PC-3 (cell line): ENCODE data around the gene PRKCE. TPM values are rescaled to one million over a fixed set of nuclear protein-coding genes. Genes with fewer than 3 reads are reported as not detected.

Source experiments
- ATAC-seq: fragments of 200-7000 bp; cut with Tn5 transposase; 2 replicates; pipeline ENCODE4 v1.9.1; 2020; ENCODE audit warnings: mild to moderate bottlenecking, moderate library complexity
- BruUV-seq: library from RNA; stranded (reverse); fragments of 400-500 nt; replicated peaks from 2 replicates; lab custom pipeline; 2021; lab: Mats Ljungman, UMichigan
- CTCF ChIA-PET: fragments of 300-600 bp; sonication (Branson Sonifier 250); formaldehyde crosslinking; loops from one replicate; lab custom pipeline; 2022; ENCODE audit warnings: antibody characterized with exemption; lab: Charles Lee
- POLR2A ChIA-PET: fragments of 300-600 bp; sonication (Branson Sonifier 250); formaldehyde crosslinking; loops from one replicate; lab custom pipeline; 2022; ENCODE audit warnings: antibody characterized with exemption; ENCODE audit not compliant: unreplicated experiment; lab: Charles Lee
- DNase-seq: peaks from one replicate; pipeline ENCODE4 v3.0.0-alpha.2; 2015
- H2AFZ ChIP-seq: fragments of 300-600 bp; sonication (generic); 2 replicates; pipeline ENCODE4 v1.6.0; 2016; ENCODE audit warnings: antibody characterized with exemption, low read length
- H3F3A ChIP-seq: fragments of 300-600 bp; sonication (generic); one replicate; pipeline ENCODE4 v1.6.0; 2017; ENCODE audit warnings: antibody characterized with exemption, low read length, control low read depth, mild to moderate bottlenecking; ENCODE audit not compliant: unreplicated experiment
- H3K27ac ChIP-seq: fragments of 300-600 bp; sonication (generic); 2 replicates; pipeline ENCODE4 v1.5.1; 2016; ENCODE audit warnings: mild to moderate bottlenecking, low read length
- H3K27me3 ChIP-seq: fragments of 300-600 bp; sonication (generic); 2 replicates; pipeline ENCODE4 v1.6.1; 2016; ENCODE audit warnings: low read length, mixed read lengths
- H3K36me3 ChIP-seq: fragments of 300-600 bp; sonication (generic); 2 replicates; pipeline ENCODE4 v1.6.1; 2016; ENCODE audit warnings: low read depth, mixed run types, low read length, mixed read lengths
- H3K4me1 ChIP-seq: fragments of 300-600 bp; sonication (generic); 2 replicates; pipeline ENCODE4 v1.5.1; 2016; ENCODE audit warnings: low read length; ENCODE audit not compliant: insufficient read depth
- H3K4me2 ChIP-seq: fragments of 300-600 bp; sonication (generic); 2 replicates; pipeline ENCODE4 v1.6.0; 2016; ENCODE audit warnings: low read length
- H3K4me3 ChIP-seq: fragments of 300-600 bp; sonication (generic); 2 replicates; pipeline ENCODE4 v1.5.1; 2016; ENCODE audit warnings: mild to moderate bottlenecking, low read length, mixed read lengths
- H3K79me2 ChIP-seq: fragments of 300-600 bp; sonication (generic); 2 replicates; pipeline ENCODE4 v1.6.1; 2017; ENCODE audit warnings: low read length, mixed read lengths
- H3K9ac ChIP-seq: fragments of 300-600 bp; sonication (generic); 2 replicates; pipeline ENCODE4 v1.6.0; 2016; ENCODE audit warnings: mild to moderate bottlenecking, low read length
- H3K9me2 ChIP-seq: fragments of 300-600 bp; sonication (generic); replicated peaks from 2 replicates; pipeline ENCODE4 v1.6.1; 2016; ENCODE audit warnings: mixed run types, low read length, mixed read lengths
- H3K9me3 ChIP-seq: fragments of 300-600 bp; sonication (generic); 2 replicates; pipeline ENCODE4 v1.6.1; 2016; ENCODE audit warnings: low read length, mixed read lengths
- H4K20me1 ChIP-seq: fragments of 300-600 bp; sonication (generic); 2 replicates; pipeline ENCODE4 v1.6.1; 2016; ENCODE audit warnings: low read length, mixed read lengths
- EZH2phosphoT487 ChIP-seq: fragments of 300-600 bp; sonication (generic); IDR thresholded peaks from 2 replicates; pipeline ENCODE4 v1.6.1; 2018; ENCODE audit warnings: mild to moderate bottlenecking, antibody characterized with exemption, low read length, borderline replicate concordance
- intact Hi-C: fragments of 100-400 bp; cut with micrococcal nuclease; formaldehyde crosslinking; loops from 2 replicates; pipeline ENCODE4 v1.9.0; 2023
- total RNA-seq: library from RNA; depleted of rRNA; stranded (reverse); fragments of >200 nt; gene quantifications from 2 replicates; pipeline ENCODE4 v1.2.3, GENCODE V29; 2014
- TF ChIP-seq, protein P1 (sequence below): fragments of 300-600 bp; sonication (generic); conservative IDR thresholded peaks from 2 replicates; pipeline ENCODE4 v1.5.1; 2017; ENCODE audit warnings: antibody characterized with exemption, low read depth, mild to moderate bottlenecking, low read length

The PRKCE gene
- total RNA-seq, 1 experiment from 2014 or later, result 7.0 TPM

DNA sequence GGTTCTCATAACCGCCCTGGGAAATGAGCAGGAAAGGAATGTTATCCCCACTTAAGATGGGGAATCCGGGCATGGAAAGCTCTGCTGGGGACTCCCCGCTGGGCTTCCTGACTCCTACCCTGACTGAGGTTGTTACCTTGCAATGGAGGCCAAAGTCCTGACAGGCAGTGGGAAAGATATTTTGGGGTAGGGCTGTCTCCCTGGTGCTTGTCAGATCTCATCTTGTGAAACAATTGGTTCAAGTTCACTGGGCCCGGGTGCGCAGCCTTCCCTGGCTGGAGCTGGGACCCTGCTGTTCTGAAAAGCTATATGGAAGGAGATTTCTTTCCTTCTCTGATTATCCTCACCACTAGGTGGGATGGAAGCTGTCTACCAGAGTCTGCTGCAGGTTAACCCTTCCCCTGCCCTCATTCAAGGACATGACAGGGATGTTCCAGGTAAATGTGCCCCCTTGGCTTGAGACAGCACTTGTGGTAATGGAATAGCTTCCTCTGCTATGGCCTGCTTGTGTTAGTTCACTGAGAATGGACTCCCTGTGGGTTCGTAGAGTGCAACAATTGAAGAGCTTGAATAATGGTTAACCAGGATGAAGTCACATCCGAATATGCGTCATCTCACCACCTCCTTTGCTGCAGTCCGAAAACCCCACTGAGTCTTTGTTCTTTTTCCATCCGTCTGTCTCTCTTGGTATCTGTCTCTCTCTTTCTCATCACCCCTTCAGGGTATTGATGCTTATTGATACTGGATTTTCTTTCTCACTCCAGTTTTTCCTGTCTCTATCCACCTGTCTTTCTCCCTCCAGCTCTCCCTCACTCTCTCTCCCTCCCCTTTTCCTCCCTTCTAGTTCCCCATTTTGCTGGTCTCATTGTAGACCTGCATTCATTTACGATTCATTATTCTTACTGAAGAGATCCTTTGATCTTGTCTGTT lies 577.9 kb downstream of the PRKCE start:
- Histone ChIP-seq H3K4me2 (peak overlapping the region; percentile 6; the same call in 1 of the 2 replicates), H2AFZ (peak overlapping the region; percentile 21; the same call in 1 of the 2 replicates), H3K27ac (peak overlapping the region; percentile 73), H3F3A (no peaks in the 10 kb centered on the region), H3K79me2 (no peaks in the 10 kb centered on the region), H3K36me3 (no peaks in the 10 kb centered on the region), H3K9ac (peak overlapping the region; percentile 11; the same call in 1 of the 2 replicates), H3K9me3 (no peaks in the 10 kb centered on the region), H3K4me3 (no peak overlapping the region), H4K20me1 (no peaks in the 10 kb centered on the region), H3K9me2 (no peaks in the 10 kb centered on the region), H3K27me3 (no peaks in the 10 kb centered on the region), H3K4me1 (peaks cover 35% of the 10 kb centered on the region)
- DNase-seq, result peak; percentile 47
- peak; percentile 52 for ATAC-seq
- CTCF ChIA-PET, result interaction anchor here (0.5 to 0.6 kb wide), 2 partner anchors 50 to 100 kb away, joined by 3 to 4 read pairs; no protein-coding TSS in a partner anchor
- intact Hi-C loops, result no loop called here
- POLR2A ChIA-PET, result no interaction called here
- TF ChIP-seq, protein P1, sequence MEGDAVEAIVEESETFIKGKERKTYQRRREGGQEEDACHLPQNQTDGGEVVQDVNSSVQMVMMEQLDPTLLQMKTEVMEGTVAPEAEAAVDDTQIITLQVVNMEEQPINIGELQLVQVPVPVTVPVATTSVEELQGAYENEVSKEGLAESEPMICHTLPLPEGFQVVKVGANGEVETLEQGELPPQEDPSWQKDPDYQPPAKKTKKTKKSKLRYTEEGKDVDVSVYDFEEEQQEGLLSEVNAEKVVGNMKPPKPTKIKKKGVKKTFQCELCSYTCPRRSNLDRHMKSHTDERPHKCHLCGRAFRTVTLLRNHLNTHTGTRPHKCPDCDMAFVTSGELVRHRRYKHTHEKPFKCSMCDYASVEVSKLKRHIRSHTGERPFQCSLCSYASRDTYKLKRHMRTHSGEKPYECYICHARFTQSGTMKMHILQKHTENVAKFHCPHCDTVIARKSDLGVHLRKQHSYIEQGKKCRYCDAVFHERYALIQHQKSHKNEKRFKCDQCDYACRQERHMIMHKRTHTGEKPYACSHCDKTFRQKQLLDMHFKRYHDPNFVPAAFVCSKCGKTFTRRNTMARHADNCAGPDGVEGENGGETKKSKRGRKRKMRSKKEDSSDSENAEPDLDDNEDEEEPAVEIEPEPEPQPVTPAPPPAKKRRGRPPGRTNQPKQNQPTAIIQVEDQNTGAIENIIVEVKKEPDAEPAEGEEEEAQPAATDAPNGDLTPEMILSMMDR, result peak; percentile 21; the same call in 1 of the 2 replicates
- TF ChIP-seq EZH2phosphoT487, result no peak
- no TSS peak for BruUV-seq

DNA sequence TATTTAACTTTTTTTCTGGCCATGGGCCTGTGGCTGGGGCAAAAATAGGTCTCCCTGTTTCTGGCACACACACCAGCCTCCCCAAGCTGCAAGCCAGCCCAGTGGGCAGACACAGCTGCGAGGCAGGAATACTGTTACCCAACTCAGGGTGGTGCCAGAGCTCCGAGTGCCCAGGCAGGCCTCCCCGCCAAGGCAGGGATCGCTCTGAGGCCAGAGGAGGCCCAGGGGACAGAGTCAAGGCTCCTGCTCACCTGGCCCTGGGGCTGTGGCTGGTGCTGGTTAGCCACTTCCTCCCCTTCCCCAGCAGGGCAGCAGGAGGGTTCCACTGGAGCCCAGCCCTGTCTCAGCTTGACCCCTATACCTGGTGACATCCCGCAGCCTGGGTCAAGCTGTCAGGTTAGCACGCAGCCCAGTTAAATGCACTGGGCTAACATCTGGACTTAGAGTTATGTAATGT lies 578.7 kb downstream of the PRKCE start:
- intact Hi-C loops, result no loop called here
- H3K27ac ChIP-seq, result peak overlapping the region; percentile 73
- DNase-seq (no peak), ATAC-seq (no peak; the same call in 1 of the 2 replicates)
- no peaks in the 10 kb centered on the region for H3K79me2 ChIP-seq
- BruUV-seq, result no TSS peak
- H3K36me3 ChIP-seq, result no peaks in the 10 kb centered on the region
- no peaks in the 10 kb centered on the region for H3F3A ChIP-seq
- H4K20me1 ChIP-seq, result no peaks in the 10 kb centered on the region
- no peaks in the 10 kb centered on the region for H3K27me3 ChIP-seq
- ChIA-PET POLR2A (no interaction called here), CTCF (interaction anchor here (0.6 kb wide), 1 partner anchor 49 kb away, joined by 3 read pairs; no protein-coding TSS in a partner anchor)
- H3K4me3 ChIP-seq, result no peak overlapping the region
- no peak overlapping the region for H2AFZ ChIP-seq
- TF ChIP-seq, protein P1, result no peak
- TF ChIP-seq EZH2phosphoT487, result no peak
- no peaks in the 10 kb centered on the region for H3K9me3 ChIP-seq
- no peak overlapping the region for H3K4me2 ChIP-seq
- peak overlapping the region; percentile 11; the same call in 1 of the 2 replicates for H3K9ac ChIP-seq
- no peaks in the 10 kb centered on the region for H3K9me2 ChIP-seq
- peaks cover 28% of the 10 kb centered on the region for H3K4me1 ChIP-seq
